Measurements from ENCODE around the gene NAV3. TPM values are rescaled to one million over a fixed set of nuclear protein-coding genes. Genes with fewer than 3 reads are reported as not detected.

NAV3 gene
- total RNA-seq, 1 experiment from 2014 or later: 3.0 TPM

GRCh38 chr12:77992760-77993159 is 162.1 kb downstream of the NAV3 start:
- Histone ChIP-seq H3K4ac (ENCODE audit: low read depth, low read length) (no peak overlapping the region), H2AFZ (ENCODE audit: low read length) (no peak overlapping the region), H3K27ac (ENCODE audit: insufficient read length, low read depth, low read length) (no peak overlapping the region), H3K23me2 (ENCODE audit: insufficient read length, low read depth, low read length, poor library complexity, severe bottlenecking) (no peaks in the 10 kb centered on the region), H3K4me1 (ENCODE audit: insufficient read depth, low read length) (no peaks in the 10 kb centered on the region), H3K4me2 (ENCODE audit: insufficient read depth, insufficient read length, low read length) (no peak overlapping the region), H3K27me3 (ENCODE audit: insufficient read depth, low read length) (no peaks in the 10 kb centered on the region), H2AK5ac (ENCODE audit: insufficient read length, low read length) (no peak overlapping the region), H2BK20ac (ENCODE audit: low read depth, low read length, poor library complexity, severe bottlenecking) (no peak overlapping the region), H4K5ac (ENCODE audit: insufficient read length, low read depth, low read length) (no peak overlapping the region), H2BK12ac (ENCODE audit: insufficient read length, low read depth, low read length) (no peak overlapping the region), H3K14ac (ENCODE audit: insufficient read depth, low read length) (no peak overlapping the region), H4K20me1 (ENCODE audit: control insufficient read depth, insufficient read depth, insufficient read length) (no peaks in the 10 kb centered on the region), H2BK120ac (ENCODE audit: low read depth, low read length, poor library complexity, severe bottlenecking) (no peak overlapping the region), H3K9ac (ENCODE audit: extremely low read depth, insufficient read length, low read length) (no peak overlapping the region), H3K18ac (ENCODE audit: insufficient read length, low read depth, low read length) (no peak overlapping the region), H3K56ac (ENCODE audit: insufficient read length, low read depth, low read length) (no peak overlapping the region), H2BK5ac (ENCODE audit: insufficient read length, low read length) (no peak overlapping the region), H3K9me3 (ENCODE audit: control insufficient read depth, low read depth, low read length) (no peaks in the 10 kb centered on the region), H4K91ac (ENCODE audit: insufficient read length, low read depth, low read length) (no peak overlapping the region), H3K79me2 (ENCODE audit: insufficient read depth, low read length) (no peaks in the 10 kb centered on the region), H3K23ac (ENCODE audit: insufficient read length, low read depth, low read length) (no peak overlapping the region), H3K79me1 (ENCODE audit: insufficient read depth, low read depth, low read length, poor library complexity, severe bottlenecking) (no peaks in the 10 kb centered on the region), H3T11ph (ENCODE audit: low read length) (no peak overlapping the region), H2BK15ac (ENCODE audit: low read depth, low read length) (no peak overlapping the region), H4K8ac (replicated peaks; ENCODE audit: insufficient read length, low read depth, low read length) (no peak overlapping the region)
- WGBS (ENCODE audit: extremely low coverage, insufficient read length, low lambda C conversion rate): no CpG with 5 or more reads among the region's 1 CpG
- TF ChIP-seq CTCF (conservative IDR thresholded peaks at IDR 0.05): no peak
- DNase-seq: no peak
- Mint-ChIP-seq H3K4me3 (no peak overlapping the region), H3K36me3 (ENCODE audit: insufficient read depth in 1 of 3, low read depth in 3 of 3) (peaks cover 0 to 2% (median 0%) of the 10 kb centered on the region in 3 experiments; a peak in 1 of 7 replicates), H3K9me3 (peaks cover 0 to 2% of the 10 kb centered on the region in 2 experiments; a peak in 1 of 5 replicates), H3K27ac (no peak overlapping the region), H3K27me3 (ENCODE audit: low read depth) (no peaks in the 10 kb centered on the region), H3K4me1 (no peaks in the 10 kb centered on the region)
